Measurements from ENCODE around the gene MFAP4.

Gene MFAP4

GRCh38 chr17:19385521-19385983, 1.4 kb downstream of the MFAP4 start:
- DNase-seq (ENCODE audit: low spot score): no peak

GRCh38 chr17:19384723-19385391, 2.1 kb downstream of the MFAP4 start:
- peak; percentile 92 for DNase-seq (ENCODE audit: low spot score)

GRCh38 chr17:19383681-19384470, 3.1 kb downstream of the MFAP4 start:
- peak; percentile 61 for DNase-seq (ENCODE audit: low spot score)

GRCh38 chr17:19382531-19383444, 4.2 kb downstream of the MFAP4 start:
- DNase-seq (ENCODE audit: low spot score): peak; percentile 64

GRCh38 chr17:19381741-19382444, 5.1 kb downstream of the MFAP4 start:
- peak; percentile 60 for DNase-seq (ENCODE audit: low spot score)

GRCh38 chr17:19381361-19381740, 5.6 kb downstream of the MFAP4 start:
- no peak for DNase-seq (ENCODE audit: low spot score)

GRCh38 chr17:19380481-19381301, 6.3 kb downstream of the MFAP4 start:
- peak; percentile 62 for DNase-seq (ENCODE audit: low spot score)

GRCh38 chr17:19379361-19380065, 7.5 kb downstream of the MFAP4 start:
- peak; percentile 62 for DNase-seq (ENCODE audit: low spot score)

- peak; percentile 65 for DNase-seq (ENCODE audit: low spot score)
Measured at GRCh38 chr17:19378416-19379360, 8.3 kb downstream of the MFAP4 start, which contains the start of gene MAPK7. MAPK7 (plus strand) TSS chr17:19378498; CDS start chr17:19378901, 403 bp downstream.

GRCh38 chr17:19377602-19378415, 9.2 kb downstream of the MFAP4 start:
- peak; percentile 99 for DNase-seq (ENCODE audit: low spot score)

- DNase-seq (ENCODE audit: low spot score): no peak
Measured at GRCh38 chr17:19376811-19377210, 10.2 kb downstream of the MFAP4 start.

GRCh38 chr17:19375732-19376131, 11.3 kb downstream of the MFAP4 start:
- DNase-seq (ENCODE audit: low spot score): no peak

- DNase-seq (ENCODE audit: low spot score): no peak
Measured at GRCh38 chr17:19374136-19374535, 12.9 kb downstream of the MFAP4 start.

GRCh38 chr17:19372866-19373504, 14.0 kb downstream of the MFAP4 start:
- DNase-seq (ENCODE audit: low spot score): peak; percentile 58

GRCh38 chr17:19372439-19372838, 14.6 kb downstream of the MFAP4 start:
- no peak for DNase-seq (ENCODE audit: low spot score)

GRCh38 chr17:19372011-19372370, 15.0 kb downstream of the MFAP4 start:
- peak; percentile 53 for DNase-seq (ENCODE audit: low spot score)

- DNase-seq (ENCODE audit: low spot score): peak; percentile 40
Measured at GRCh38 chr17:19371259-19372010, 15.6 kb downstream of the MFAP4 start.
